PC-3 (cell line): ENCODE measurements around the gene ARL11. TPM values are rescaled to one million over a fixed set of nuclear protein-coding genes. Genes with fewer than 3 reads are reported as not detected.

Source experiments
- ATAC-seq: fragments of 200-7000 bp; cut with Tn5 transposase; 2 replicates; pipeline ENCODE4 v1.9.1; 2020; ENCODE audit warnings: mild to moderate bottlenecking, moderate library complexity
- Bru-seq: library from RNA; stranded (reverse); fragments of 400-500 nt; gene quantifications from one replicate; lab custom pipeline; 2021; lab: Mats Ljungman, UMichigan
- BruChase-seq, 2 experiments: library from RNA; stranded (reverse); fragments of 400-500 nt; gene quantifications; one replicate each; lab custom pipeline; 2021; lab: Mats Ljungman, UMichigan
- BruUV-seq: library from RNA; stranded (reverse); fragments of 400-500 nt; replicated peaks from 2 replicates; lab custom pipeline; 2021; lab: Mats Ljungman, UMichigan
- CTCF ChIA-PET: fragments of 300-600 bp; sonication (Branson Sonifier 250); formaldehyde crosslinking; loops from one replicate; lab custom pipeline; 2022; ENCODE audit warnings: antibody characterized with exemption; lab: Charles Lee
- POLR2A ChIA-PET: fragments of 300-600 bp; sonication (Branson Sonifier 250); formaldehyde crosslinking; loops from one replicate; lab custom pipeline; 2022; ENCODE audit warnings: antibody characterized with exemption; ENCODE audit not compliant: unreplicated experiment; lab: Charles Lee
- DNase-seq: peaks from one replicate; pipeline ENCODE4 v3.0.0-alpha.2; 2015
- H2AFZ ChIP-seq: fragments of 300-600 bp; sonication (generic); 2 replicates; pipeline ENCODE4 v1.6.0; 2016; ENCODE audit warnings: antibody characterized with exemption, low read length
- H3F3A ChIP-seq: fragments of 300-600 bp; sonication (generic); one replicate; pipeline ENCODE4 v1.6.0; 2017; ENCODE audit warnings: antibody characterized with exemption, low read length, control low read depth, mild to moderate bottlenecking; ENCODE audit not compliant: unreplicated experiment
- H3K27ac ChIP-seq: fragments of 300-600 bp; sonication (generic); 2 replicates; pipeline ENCODE4 v1.5.1; 2016; ENCODE audit warnings: mild to moderate bottlenecking, low read length
- H3K27me3 ChIP-seq: fragments of 300-600 bp; sonication (generic); 2 replicates; pipeline ENCODE4 v1.6.1; 2016; ENCODE audit warnings: low read length, mixed read lengths
- H3K36me3 ChIP-seq: fragments of 300-600 bp; sonication (generic); 2 replicates; pipeline ENCODE4 v1.6.1; 2016; ENCODE audit warnings: low read depth, mixed run types, low read length, mixed read lengths
- H3K4me1 ChIP-seq: fragments of 300-600 bp; sonication (generic); 2 replicates; pipeline ENCODE4 v1.5.1; 2016; ENCODE audit warnings: low read length; ENCODE audit not compliant: insufficient read depth
- H3K4me2 ChIP-seq: fragments of 300-600 bp; sonication (generic); 2 replicates; pipeline ENCODE4 v1.6.0; 2016; ENCODE audit warnings: low read length
- H3K4me3 ChIP-seq: fragments of 300-600 bp; sonication (generic); 2 replicates; pipeline ENCODE4 v1.5.1; 2016; ENCODE audit warnings: mild to moderate bottlenecking, low read length, mixed read lengths
- H3K79me2 ChIP-seq: fragments of 300-600 bp; sonication (generic); 2 replicates; pipeline ENCODE4 v1.6.1; 2017; ENCODE audit warnings: low read length, mixed read lengths
- H3K9ac ChIP-seq: fragments of 300-600 bp; sonication (generic); 2 replicates; pipeline ENCODE4 v1.6.0; 2016; ENCODE audit warnings: mild to moderate bottlenecking, low read length
- H3K9me2 ChIP-seq: fragments of 300-600 bp; sonication (generic); replicated peaks from 2 replicates; pipeline ENCODE4 v1.6.1; 2016; ENCODE audit warnings: mixed run types, low read length, mixed read lengths
- H3K9me3 ChIP-seq: fragments of 300-600 bp; sonication (generic); 2 replicates; pipeline ENCODE4 v1.6.1; 2016; ENCODE audit warnings: low read length, mixed read lengths
- H4K20me1 ChIP-seq: fragments of 300-600 bp; sonication (generic); 2 replicates; pipeline ENCODE4 v1.6.1; 2016; ENCODE audit warnings: low read length, mixed read lengths
- EZH2 ChIP-seq: fragments of 300-600 bp; sonication (generic); IDR thresholded peaks from one replicate; pipeline ENCODE4 v1.6.1; 2017; ENCODE audit warnings: antibody characterized with exemption, mild to moderate bottlenecking, low read length; ENCODE audit not compliant: unreplicated experiment
- EZH2phosphoT487 ChIP-seq: fragments of 300-600 bp; sonication (generic); IDR thresholded peaks from 2 replicates; pipeline ENCODE4 v1.6.1; 2018; ENCODE audit warnings: mild to moderate bottlenecking, antibody characterized with exemption, low read length, borderline replicate concordance
- intact Hi-C: fragments of 100-400 bp; cut with micrococcal nuclease; formaldehyde crosslinking; loops from 2 replicates; pipeline ENCODE4 v1.9.0; 2023
- long read RNA-seq: library from polyadenylated mRNA; unstranded; transcript quantifications from one replicate; pipeline ENCODE4 v2.0.0, GENCODE V29; 2021; ENCODE audit not compliant: unreplicated experiment
- total RNA-seq: library from RNA; depleted of rRNA; stranded (reverse); fragments of >200 nt; gene quantifications from 2 replicates; pipeline ENCODE4 v1.2.3, GENCODE V29; 2014; rRNA removed
- TF ChIP-seq, protein P1 (sequence below): fragments of 300-600 bp; sonication (generic); conservative IDR thresholded peaks from 2 replicates; pipeline ENCODE4 v1.5.1; 2017; ENCODE audit warnings: antibody characterized with exemption, low read depth, mild to moderate bottlenecking, low read length

ARL11 gene
- total RNA-seq (not detected in 2 replicates), Bru-seq, nascent RNA (not detected), BruChase-seq, experiment 1, labeled RNA remaining after a 6-hour chase (not detected), BruChase-seq, experiment 2, labeled RNA remaining after a 2-hour chase (not detected)
- long read RNA-seq, result 0 reads

DNA sequence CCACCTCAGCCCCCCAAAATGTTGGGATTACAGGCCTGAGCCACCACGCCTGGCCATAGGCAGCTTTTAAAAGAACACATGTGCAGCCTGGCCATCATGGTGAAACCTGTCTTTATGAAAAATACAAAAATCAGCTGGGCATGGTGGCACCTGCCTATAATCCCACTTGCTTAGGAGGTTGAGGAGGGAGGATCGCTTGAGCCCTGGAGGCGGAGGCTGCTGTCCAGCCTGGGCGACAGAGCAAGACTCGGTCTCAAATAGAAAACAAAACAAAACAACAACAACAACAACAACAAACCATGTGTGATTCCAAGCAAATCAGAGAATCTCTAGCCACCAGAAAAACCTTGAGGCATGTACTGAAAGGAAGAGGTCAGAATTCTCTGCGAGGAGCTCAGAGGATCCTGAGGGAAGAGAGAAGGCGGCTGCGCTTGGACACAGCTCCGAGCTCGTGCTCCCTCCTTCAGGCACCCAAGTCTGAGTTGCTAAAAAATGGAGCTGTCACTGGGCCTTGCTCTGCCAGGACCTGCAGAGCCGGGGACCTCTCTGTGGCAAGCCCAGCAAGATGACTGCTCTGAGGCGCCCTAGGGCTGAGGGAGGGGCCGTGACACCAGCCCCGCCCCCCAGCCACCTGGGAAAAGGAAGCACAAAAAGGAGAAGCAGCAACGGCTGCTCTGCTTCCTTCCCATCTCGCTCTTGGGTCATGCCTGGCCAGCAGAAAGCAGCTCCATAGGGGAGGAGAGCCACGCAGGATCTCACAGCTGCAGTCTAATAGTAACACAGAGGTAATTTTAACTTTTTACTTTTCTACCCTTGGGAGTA lies at the start of gene ARL11:
Gene ARL11, plus strand, starts transcription at position 677 of the 822 bp plus-strand sequence. CDS start 1,941 bp downstream, outside the sequence.
- no peaks in the 10 kb centered on the region for H4K20me1 ChIP-seq
- ATAC-seq, result no peak
- H3K9me3 ChIP-seq, result no peaks in the 10 kb centered on the region
- BruUV-seq, result no TSS peak
- TF ChIP-seq, protein P1, sequence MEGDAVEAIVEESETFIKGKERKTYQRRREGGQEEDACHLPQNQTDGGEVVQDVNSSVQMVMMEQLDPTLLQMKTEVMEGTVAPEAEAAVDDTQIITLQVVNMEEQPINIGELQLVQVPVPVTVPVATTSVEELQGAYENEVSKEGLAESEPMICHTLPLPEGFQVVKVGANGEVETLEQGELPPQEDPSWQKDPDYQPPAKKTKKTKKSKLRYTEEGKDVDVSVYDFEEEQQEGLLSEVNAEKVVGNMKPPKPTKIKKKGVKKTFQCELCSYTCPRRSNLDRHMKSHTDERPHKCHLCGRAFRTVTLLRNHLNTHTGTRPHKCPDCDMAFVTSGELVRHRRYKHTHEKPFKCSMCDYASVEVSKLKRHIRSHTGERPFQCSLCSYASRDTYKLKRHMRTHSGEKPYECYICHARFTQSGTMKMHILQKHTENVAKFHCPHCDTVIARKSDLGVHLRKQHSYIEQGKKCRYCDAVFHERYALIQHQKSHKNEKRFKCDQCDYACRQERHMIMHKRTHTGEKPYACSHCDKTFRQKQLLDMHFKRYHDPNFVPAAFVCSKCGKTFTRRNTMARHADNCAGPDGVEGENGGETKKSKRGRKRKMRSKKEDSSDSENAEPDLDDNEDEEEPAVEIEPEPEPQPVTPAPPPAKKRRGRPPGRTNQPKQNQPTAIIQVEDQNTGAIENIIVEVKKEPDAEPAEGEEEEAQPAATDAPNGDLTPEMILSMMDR, result no peak
- no peak for TF ChIP-seq EZH2
- TF ChIP-seq EZH2phosphoT487, result no peak
- H3K36me3 ChIP-seq, result no peaks in the 10 kb centered on the region
- no peak within 1 kb of the TSS for H3K27ac ChIP-seq
- H3F3A ChIP-seq, result no peaks in the 10 kb centered on the region
- ChIA-PET CTCF (no interaction called here), POLR2A (no interaction called here)
- intact Hi-C loops, result no loop called here
- H3K4me1 ChIP-seq, result no peaks in the 10 kb centered on the region
- DNase-seq, result no peak
- no peaks in the 10 kb centered on the region for H3K79me2 ChIP-seq
- H2AFZ ChIP-seq, result no peak within 1 kb of the TSS
- no peak within 1 kb of the TSS for H3K9ac ChIP-seq
- H3K4me3 ChIP-seq, result no peak within 1 kb of the TSS
- H3K9me2 ChIP-seq, result no peaks in the 10 kb centered on the region
- no peak within 1 kb of the TSS for H3K4me2 ChIP-seq
- no peaks in the 10 kb centered on the region for H3K27me3 ChIP-seq

DNA sequence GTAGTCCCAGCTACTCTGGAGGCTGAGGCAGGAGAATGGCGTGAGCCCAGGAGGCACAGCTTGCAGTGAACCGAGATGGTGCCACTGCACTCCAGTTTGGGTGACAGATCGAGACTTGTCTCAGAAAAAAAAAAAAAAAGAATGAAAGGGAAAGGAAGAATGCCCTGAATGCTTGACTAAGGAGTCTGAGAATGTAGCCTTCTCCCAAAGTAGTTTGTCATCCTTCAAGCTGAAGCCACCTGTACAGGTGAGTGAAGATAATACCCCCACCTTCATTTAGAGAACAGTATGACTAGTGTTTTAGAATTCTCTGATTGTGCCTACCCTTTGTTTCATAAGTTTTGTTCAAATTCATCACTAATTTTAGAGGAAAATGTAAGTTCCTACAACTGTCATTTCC lies 48.8 kb upstream of the ARL11 start:
- Histone ChIP-seq H3K4me3 (no peak overlapping the region), H3K27me3 (no peaks in the 10 kb centered on the region), H3K9me3 (no peaks in the 10 kb centered on the region), H3K9ac (no peak overlapping the region), H3K4me1 (0 out of 2 replicates have a peak, but pooled peaks cover 6% of the 10 kb centered on the region), H3K4me2 (no peak overlapping the region), H3K36me3 (no peaks in the 10 kb centered on the region), H3K79me2 (peaks cover 11% of the 10 kb centered on the region; the same call in 1 of the 2 replicates), H2AFZ (no peak overlapping the region), H3K27ac (no peak overlapping the region), H3F3A (no peaks in the 10 kb centered on the region), H4K20me1 (no peaks in the 10 kb centered on the region), H3K9me2 (no peaks in the 10 kb centered on the region)
- ATAC-seq, result no peak
- ChIA-PET CTCF (no interaction called here), POLR2A (no interaction called here)
- DNase-seq, result no peak
- intact Hi-C loops, result no loop called here
- BruUV-seq, result no TSS peak
- TF ChIP-seq, protein P1, result no peak
- TF ChIP-seq EZH2phosphoT487 (no peak), EZH2 (no peak)
